IPS-11a (cell line): ENCODE data around the gene VTCN1.
"Not testable (repeated sequence)": the region's sequence is repeated elsewhere in the genome, so short reads cannot be mapped to it uniquely, and the experiment has no call there.

Experiments
- H3K4me3 ChIP-seq: one replicate; pipeline ENCODE4 v1.5.1; 2013; ENCODE audit warnings: low read depth, low read length, control low read depth

VTCN1 gene

GRCh38 chr1:117101858-117102257 lies 108.9 kb downstream of the VTCN1 start:
- not testable (repeated sequence) for H3K4me3 ChIP-seq

GRCh38 chr1:117101334-117101733 lies 109.4 kb downstream of the VTCN1 start:
- H3K4me3 ChIP-seq = no peak overlapping the region

GRCh38 chr1:117098287-117098890 lies 112.3 kb downstream of the VTCN1 start:
- no peak overlapping the region for H3K4me3 ChIP-seq

GRCh38 chr1:117097443-117097842 lies 113.3 kb downstream of the VTCN1 start:
- H3K4me3 ChIP-seq = no peak overlapping the region

GRCh38 chr1:117096951-117097408 lies 113.7 kb downstream of the VTCN1 start:
- H3K4me3 ChIP-seq = no peak overlapping the region

- no peak overlapping the region for H3K4me3 ChIP-seq
Measured at GRCh38 chr1:117094841-117095604, 115.7 kb downstream of the VTCN1 start.

- H3K4me3 ChIP-seq = no peak overlapping the region
Measured at GRCh38 chr1:117093870-117094621, 116.7 kb downstream of the VTCN1 start.
